GM18499 (cell line): ENCODE data around the gene UBD.
A peak's percentile ranks its signal among the peaks of the same experiment; 100 is the strongest.

Experiments
- ATAC-seq: cut with Tn5 transposase; IDR thresholded peaks from one replicate; pipeline ENCODE4 v1.9.1; 2021; ENCODE audit warnings: moderate number of reproducible peaks; ENCODE audit not compliant: insufficient read depth, unreplicated experiment

The UBD gene

GRCh38 chr6:29563435-29563965 is 4.0 kb upstream of the UBD start:
- no peak for ATAC-seq

- no peak for ATAC-seq
Observed at GRCh38 chr6:29561606-29562181, 2.2 kb upstream of the UBD start.

DNA sequence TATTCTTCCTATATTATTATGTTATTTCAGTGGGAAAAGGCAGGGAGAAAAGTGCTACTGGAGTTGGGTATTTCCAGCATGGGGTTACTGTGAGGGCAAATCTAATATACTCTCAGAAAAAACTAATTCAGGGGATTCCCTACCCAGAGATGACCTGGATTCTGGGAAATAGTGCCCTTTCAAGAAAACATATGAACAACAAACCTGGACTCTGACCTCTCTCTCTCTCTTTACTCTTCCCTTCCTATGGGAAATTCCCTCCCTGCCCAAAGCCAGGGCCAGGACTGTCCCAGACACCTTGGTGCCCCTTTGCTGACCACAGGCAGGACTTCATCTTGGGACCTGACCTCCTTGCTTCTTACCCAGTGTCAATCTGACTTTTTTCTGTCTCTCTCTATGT is 1.6 kb upstream of the UBD start:
- no peak for ATAC-seq

GRCh38 chr6:29558439-29559079 is 973 bp downstream of the UBD start:
- ATAC-seq: no peak

- no peak for ATAC-seq
Observed at GRCh38 chr6:29557320-29557719, 2.2 kb downstream of the UBD start.

DNA sequence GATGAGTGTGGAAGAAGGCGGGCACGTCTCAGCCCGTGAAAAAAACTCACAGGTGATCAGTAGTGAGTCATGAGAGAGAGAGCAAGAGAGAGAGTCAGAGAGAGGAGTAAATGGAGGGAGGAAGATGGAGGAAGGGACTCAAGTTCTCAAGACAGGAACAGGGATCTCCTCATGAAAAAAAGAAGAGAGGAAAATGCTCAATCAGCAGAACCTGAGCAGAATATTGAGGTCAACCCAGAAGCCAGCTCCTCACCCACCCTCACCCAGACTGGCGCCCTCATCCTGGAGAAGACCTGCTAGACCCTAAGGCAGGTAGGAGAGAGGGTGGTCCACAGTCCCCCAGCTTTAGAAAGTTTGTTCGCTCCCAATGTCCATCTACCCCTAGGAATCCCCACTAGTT is 4.8 kb downstream of the UBD start:
- ATAC-seq: no peak

DNA sequence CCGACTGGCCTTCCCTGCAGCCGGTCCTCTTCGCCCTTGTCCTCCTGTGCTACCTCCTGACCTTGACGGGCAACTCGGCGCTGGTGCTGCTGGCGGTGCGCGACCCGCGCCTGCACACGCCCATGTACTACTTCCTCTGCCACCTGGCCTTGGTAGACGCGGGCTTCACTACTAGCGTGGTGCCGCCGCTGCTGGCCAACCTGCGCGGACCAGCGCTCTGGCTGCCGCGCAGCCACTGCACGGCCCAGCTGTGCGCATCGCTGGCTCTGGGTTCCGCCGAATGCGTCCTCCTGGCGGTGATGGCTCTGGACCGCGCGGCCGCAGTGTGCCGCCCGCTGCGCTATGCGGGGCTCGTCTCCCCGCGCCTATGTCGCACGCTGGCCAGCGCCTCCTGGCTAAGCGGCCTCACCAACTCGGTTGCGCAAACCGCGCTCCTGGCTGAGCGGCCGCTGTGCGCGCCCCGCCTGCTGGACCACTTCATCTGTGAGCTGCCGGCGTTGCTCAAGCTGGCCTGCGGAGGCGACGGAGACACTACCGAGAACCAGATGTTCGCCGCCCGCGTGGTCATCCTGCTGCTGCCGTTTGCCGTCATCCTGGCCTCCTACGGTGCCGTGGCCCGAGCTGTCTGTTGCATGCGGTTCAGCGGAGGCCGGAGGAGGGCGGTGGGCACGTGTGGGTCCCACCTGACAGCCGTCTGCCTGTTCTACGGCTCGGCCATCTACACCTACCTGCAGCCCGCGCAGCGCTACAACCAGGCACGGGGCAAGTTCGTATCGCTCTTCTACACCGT is 6.1 kb downstream of the UBD start:
- no peak for ATAC-seq

DNA sequence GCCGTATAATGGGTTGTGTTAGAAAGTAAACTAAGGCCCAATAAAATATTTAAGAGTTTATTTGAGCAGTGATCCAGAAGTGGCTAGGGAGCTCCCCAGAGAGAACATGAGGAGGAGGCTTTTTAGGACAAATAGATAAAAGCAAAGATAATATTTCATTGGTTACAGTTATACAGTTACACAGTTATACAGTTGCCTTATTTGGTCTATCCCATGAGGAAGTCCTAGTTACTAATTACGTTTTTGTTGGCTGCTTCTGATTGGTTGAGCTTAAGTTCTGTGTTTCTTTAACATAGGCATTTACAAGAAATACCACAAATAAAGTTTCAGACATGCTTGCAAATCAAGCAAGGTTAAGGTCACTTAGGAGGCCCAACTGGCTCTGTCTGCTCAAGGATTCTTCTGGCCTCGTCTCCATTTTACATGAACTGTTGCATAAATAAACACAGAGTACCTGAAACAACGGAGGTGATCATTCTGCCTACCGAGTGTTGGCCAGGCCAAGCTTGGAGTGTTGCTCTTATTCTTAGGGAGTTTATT is 7.0 kb downstream of the UBD start:
- peak; percentile 88 for ATAC-seq

GRCh38 chr6:29547573-29547972 is 12.0 kb downstream of the UBD start:
- no peak for ATAC-seq

DNA sequence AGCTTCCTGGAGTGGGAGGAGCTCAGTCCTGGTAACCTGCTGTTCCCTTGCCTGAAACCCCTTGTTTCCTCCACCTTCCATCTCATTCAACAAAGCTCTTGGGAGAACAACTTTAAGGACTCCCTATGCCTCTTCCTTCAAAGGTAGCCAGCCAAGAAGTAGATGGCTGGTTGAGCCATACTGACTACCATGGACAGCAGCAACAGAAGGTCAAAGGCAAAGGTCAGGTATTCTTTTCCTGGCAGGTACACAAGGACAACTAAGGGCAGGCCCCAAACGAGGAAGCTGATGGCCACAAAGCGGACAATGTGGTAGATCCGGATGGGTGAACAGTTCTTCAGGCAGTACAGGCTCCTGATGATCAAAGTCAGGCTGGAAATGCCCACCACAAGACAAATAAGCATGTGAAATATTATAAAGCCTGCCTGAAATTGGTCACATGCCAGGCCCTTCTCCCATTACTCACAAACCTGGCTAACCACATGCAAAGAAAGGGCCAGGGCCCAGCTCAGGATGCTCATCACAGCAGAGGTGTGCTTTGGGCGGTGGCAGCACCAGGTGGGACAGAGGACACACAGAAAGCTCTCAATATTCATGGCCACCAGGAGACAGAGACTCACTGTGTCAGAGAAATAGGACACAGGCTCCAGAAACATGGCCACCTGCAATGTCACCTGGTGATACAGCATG is 21.7 kb downstream of the UBD start:
- no peak for ATAC-seq

DNA sequence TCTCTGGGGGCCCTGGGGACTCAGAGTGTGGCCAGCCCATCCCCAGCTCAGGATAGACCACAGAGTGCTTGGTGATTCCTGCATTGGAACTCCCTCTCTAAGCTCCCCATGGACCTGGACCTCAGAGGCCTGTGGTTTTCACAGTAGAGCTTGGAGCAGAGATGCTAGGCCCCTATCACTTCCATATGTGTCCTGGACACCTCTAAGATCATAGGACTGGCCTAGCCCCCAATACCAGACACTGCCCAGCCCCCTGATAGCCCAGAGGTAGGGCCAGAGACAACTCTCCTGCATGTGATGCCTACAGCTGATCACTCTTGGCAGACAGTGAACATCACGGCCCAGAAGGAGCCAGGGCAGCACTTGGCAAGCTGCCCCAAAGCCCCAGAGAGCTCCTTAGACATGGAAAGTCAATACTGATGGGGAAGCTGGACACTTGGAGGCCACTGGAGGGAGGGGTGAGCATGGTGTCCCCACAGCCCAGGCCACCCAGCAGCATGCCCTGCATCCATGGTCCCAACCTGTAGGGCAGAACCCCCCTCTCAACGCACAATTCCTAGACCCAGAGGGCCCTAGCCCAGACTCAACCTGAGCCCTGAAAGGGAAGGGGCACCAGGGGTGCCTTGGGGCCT is 27.1 kb downstream of the UBD start:
- ATAC-seq: no peak

DNA sequence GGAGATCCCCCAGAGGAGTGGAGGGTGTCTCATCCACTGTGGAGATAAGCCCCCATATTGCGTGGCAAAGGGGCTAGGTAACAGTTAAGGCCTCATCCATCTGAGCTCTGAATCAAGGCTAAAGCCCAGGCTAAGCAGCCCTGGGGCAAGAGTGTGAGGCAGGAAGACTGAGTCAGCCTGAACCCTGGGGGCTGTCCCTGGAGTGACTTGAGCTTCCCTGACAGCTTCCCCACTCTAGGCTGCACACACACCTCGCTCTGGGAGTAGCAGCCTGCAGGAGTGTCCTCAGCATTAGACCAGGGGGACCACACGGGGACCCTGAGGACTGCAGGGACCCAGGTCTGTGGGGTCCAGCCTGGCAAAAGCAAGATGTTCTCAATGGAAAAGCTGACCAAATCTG is 27.9 kb downstream of the UBD start:
- no peak for ATAC-seq

- ATAC-seq: no peak
Observed at GRCh38 chr6:29530671-29531310, 28.7 kb downstream of the UBD start.

- ATAC-seq: no peak
Observed at GRCh38 chr6:29529956-29530355, 29.6 kb downstream of the UBD start.

DNA sequence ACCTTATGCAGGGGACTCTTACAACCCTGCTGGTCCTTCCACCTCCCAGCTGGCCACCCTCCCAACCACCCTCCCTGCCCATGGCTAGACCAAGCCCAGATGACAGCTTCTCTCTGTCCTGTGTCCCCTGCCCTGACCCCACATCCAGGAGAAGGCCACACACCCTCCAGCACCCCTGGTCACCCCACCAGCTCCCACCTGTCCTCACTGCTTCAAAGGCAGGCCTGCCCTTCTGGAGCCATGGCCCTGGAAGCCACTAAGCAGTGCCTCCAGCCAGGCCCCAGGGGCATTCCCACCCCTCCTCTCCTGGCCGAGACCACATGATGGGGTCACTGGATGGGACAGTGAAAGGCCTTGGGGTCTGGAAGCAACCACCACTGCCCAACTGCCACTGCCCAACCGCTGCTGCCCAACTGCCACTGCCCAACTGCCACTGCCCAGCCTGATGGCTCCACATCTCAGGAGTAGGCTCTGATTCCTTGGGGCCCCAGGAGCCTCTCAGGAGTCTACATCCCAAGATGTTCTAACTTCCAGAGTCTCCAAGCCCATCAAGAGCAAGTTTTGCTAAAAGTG is 30.5 kb downstream of the UBD start:
- no peak for ATAC-seq

DNA sequence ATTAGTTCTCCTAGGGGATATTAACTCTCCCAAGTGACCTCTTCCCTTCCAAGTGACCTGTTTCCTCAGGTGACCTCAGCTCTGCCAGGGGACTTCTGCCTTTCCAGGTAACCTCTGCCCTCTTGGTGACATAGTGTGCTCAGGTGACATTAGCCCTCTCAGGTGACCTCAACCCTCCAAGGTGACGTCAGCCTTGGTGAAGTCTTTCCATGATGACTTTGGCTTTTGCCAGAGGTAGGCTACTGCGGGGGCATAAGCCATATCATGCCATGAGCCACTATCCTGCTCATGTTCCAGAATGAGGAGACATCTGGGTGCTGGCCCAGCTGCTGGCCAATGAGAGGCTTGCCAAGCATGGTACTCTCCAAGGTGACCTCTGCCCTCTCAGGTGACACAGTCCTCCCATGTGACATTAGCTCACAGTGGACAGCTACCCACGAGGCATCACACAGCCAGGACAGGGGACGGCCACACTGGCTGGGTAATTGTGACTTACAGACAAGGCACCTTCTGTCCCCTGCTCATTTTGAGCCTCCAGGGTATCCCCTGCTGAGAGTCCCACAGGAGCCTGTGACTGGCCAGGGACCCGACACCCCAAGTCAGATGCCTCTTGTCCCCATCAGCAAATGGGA is 31.1 kb downstream of the UBD start:
- ATAC-seq: no peak

DNA sequence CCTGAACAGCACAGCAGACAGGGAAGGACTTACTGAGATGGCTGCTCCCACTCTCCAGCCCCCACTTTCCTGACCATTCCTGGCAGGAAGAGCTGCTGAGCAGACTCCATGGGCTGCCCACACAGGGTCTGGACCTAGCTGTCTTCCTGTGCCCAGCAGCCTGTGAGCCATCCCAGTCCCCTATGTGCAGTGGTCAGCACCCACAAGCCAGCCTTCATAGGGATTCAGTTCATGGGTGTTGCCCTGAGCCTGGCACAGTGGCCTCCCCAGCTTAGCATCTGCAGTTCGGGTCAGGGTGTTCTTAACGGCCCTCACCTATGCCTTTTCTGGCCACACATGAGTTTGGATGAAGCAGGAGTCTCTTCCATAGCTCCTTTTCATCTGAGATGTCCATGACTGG is 32.0 kb downstream of the UBD start:
- ATAC-seq: no peak

GRCh38 chr6:29527126-29527525 is 32.4 kb downstream of the UBD start:
- ATAC-seq: no peak

DNA sequence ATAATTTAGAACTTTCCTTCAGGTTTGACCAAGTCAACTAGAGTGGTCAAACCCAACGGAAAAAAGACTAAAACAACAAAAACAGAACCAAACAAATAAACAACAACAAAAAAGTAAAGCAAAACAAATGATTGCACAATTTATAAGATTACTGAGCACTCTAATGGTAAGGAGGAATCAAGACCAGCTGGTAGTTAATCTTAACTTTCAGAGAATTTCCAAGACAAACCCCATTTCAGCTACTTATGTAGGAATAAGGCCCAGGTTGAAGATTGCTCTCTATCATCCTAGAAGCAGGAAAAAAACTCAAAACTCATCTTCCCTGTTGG is 34.3 kb downstream of the UBD start:
- ATAC-seq: no peak
